HG03342 (cell line): ENCODE data around the gene MAB21L4.
"Not testable (repeated sequence)": the region's sequence is repeated elsewhere in the genome, so short reads cannot be mapped to it uniquely, and the experiment has no call there.

Source experiments
- ATAC-seq: cut with Tn5 transposase; IDR thresholded peaks from one replicate; pipeline ENCODE4 v1.9.1; 2021; ENCODE audit warnings: mild to moderate bottlenecking, moderate library complexity; ENCODE audit not compliant: unreplicated experiment

The MAB21L4 gene

GRCh38 chr2:240846309-240846708 lies 49.6 kb downstream of the MAB21L4 start:
- not testable (repeated sequence) for ATAC-seq

- ATAC-seq: no peak
These were observed 55.4 kb downstream of the MAB21L4 start for GRCh38 chr2:240840435-240841060.

GRCh38 chr2:240839152-240840143 lies 56.5 kb downstream of the MAB21L4 start:
- ATAC-seq: no peak

GRCh38 chr2:240837621-240838020 lies 58.3 kb downstream of the MAB21L4 start:
- no peak for ATAC-seq

- ATAC-seq: no peak
These were observed 59.0 kb downstream of the MAB21L4 start for GRCh38 chr2:240836781-240837467.
